Ishikawa (cell line): Measurements from ENCODE around the gene PLEKHS1.

Source experiments
- CEBPB ChIP-seq: IDR thresholded peaks from 2 replicates; pipeline ENCODE4 v1.6.1; 2012
- CREB1 ChIP-seq: IDR thresholded peaks from 2 replicates; pipeline ENCODE4 v1.6.1; 2012; ENCODE audit warnings: low read depth
- EGR1 ChIP-seq: IDR thresholded peaks from 2 replicates; pipeline ENCODE4 v1.6.1; 2012
- EP300 ChIP-seq: IDR thresholded peaks from 2 replicates; pipeline ENCODE4 v1.6.1; 2012; ENCODE audit warnings: borderline replicate concordance
- FOXM1 ChIP-seq: IDR thresholded peaks from 2 replicates; pipeline ENCODE4 v1.6.1; 2012; ENCODE audit warnings: low read depth, borderline replicate concordance
- MAX ChIP-seq: IDR thresholded peaks from 2 replicates; pipeline ENCODE4 v1.6.1; 2012
- NFIC ChIP-seq: IDR thresholded peaks from 2 replicates; pipeline ENCODE4 v1.6.1; 2012
- RAD21 ChIP-seq: IDR thresholded peaks from 2 replicates; pipeline ENCODE4 v1.6.1; 2012; ENCODE audit warnings: low read depth
- REST ChIP-seq: IDR thresholded peaks from 2 replicates; pipeline ENCODE4 v1.6.1; 2012; ENCODE audit warnings: low read depth, mild to moderate bottlenecking
- TAF1 ChIP-seq: IDR thresholded peaks from 2 replicates; pipeline ENCODE4 v1.6.1; 2012; ENCODE audit warnings: low read depth, mild to moderate bottlenecking
- TCF12 ChIP-seq: IDR thresholded peaks from 2 replicates; pipeline ENCODE4 v1.6.1; 2012; ENCODE audit warnings: low read depth
- TEAD4 ChIP-seq: IDR thresholded peaks from 2 replicates; pipeline ENCODE4 v1.6.1; 2012
- USF1 ChIP-seq: IDR thresholded peaks from 2 replicates; pipeline ENCODE4 v1.6.1; 2012
- YY1 ChIP-seq: IDR thresholded peaks from 2 replicates; pipeline ENCODE4 v1.6.1; 2012; ENCODE audit warnings: low read depth
- ZBTB7A ChIP-seq: IDR thresholded peaks from 2 replicates; pipeline ENCODE4 v1.6.1; 2012; ENCODE audit warnings: low read depth

Gene PLEKHS1

GRCh38 chr10:113733635-113734034 lies 17.8 kb upstream of the PLEKHS1 start:
- no peak for TF ChIP-seq TEAD4
- no peak for TF ChIP-seq CREB1
- TF ChIP-seq MAX: no peak
- no peak for TF ChIP-seq EGR1
- no peak for TF ChIP-seq EP300
- no peak for TF ChIP-seq RAD21
- no peak for TF ChIP-seq REST
- TF ChIP-seq CEBPB: no peak
- no peak for TF ChIP-seq NFIC
- TF ChIP-seq TCF12: no peak
- no peak for TF ChIP-seq YY1
- TF ChIP-seq USF1: no peak
- TF ChIP-seq ZBTB7A: no peak
- TF ChIP-seq TAF1: no peak
- TF ChIP-seq FOXM1: no peak

- 0 out of 2 replicates have a peak, but pooled peaks have one; percentile 17 for TF ChIP-seq CEBPB
- no peak for TF ChIP-seq TEAD4
These were observed 15.6 kb upstream of the PLEKHS1 start for GRCh38 chr10:113735913-113736312.

- TF ChIP-seq ZBTB7A: no peak
- no peak for TF ChIP-seq EGR1
- no peak for TF ChIP-seq NFIC
- no peak for TF ChIP-seq FOXM1
- no peak for TF ChIP-seq RAD21
- TF ChIP-seq REST: no peak
- TF ChIP-seq CEBPB: no peak
These were observed 14.9 kb upstream of the PLEKHS1 start for GRCh38 chr10:113736576-113736975.

- TF ChIP-seq REST: no peak
- TF ChIP-seq TEAD4: no peak
- TF ChIP-seq NFIC: no peak
- TF ChIP-seq YY1: no peak
- no peak for TF ChIP-seq TCF12
- no peak for TF ChIP-seq TAF1
- no peak for TF ChIP-seq EP300
These were observed 12.5 kb upstream of the PLEKHS1 start for GRCh38 chr10:113739031-113739430.

GRCh38 chr10:113739577-113739976 lies 11.9 kb upstream of the PLEKHS1 start:
- TF ChIP-seq USF1 (peak; percentile 53), EGR1 (no peak)

GRCh38 chr10:113740850-113741249 lies 10.6 kb upstream of the PLEKHS1 start:
- TF ChIP-seq TAF1 (no peak), REST (no peak), ZBTB7A (no peak), TCF12 (no peak), NFIC (no peak), MAX (no peak), CEBPB (no peak), EP300 (no peak), CREB1 (no peak), EGR1 (no peak), RAD21 (no peak), YY1 (no peak), TEAD4 (no peak), USF1 (no peak), FOXM1 (no peak)
